Neuron (in vitro differentiated cells): ENCODE results near the gene PMIS2.
"Not testable (repeated sequence)": the region's sequence is repeated elsewhere in the genome, so short reads cannot be mapped to it uniquely, and the experiment has no call there.

Experiments used
- H2AFZ ChIP-seq: one replicate; pipeline ENCODE4 v1.6.1; 2013; ENCODE audit warnings: low read depth, mild to moderate bottlenecking, inconsistent platforms, low read length, moderate library complexity
- H3K27me3 ChIP-seq: one replicate; pipeline ENCODE4 v1.6.1; 2013; ENCODE audit warnings: low read length; ENCODE audit not compliant: insufficient read depth
- H3K36me3 ChIP-seq: one replicate; pipeline ENCODE4 v1.6.1; 2013; ENCODE audit warnings: low read length; ENCODE audit not compliant: insufficient read depth
- H3K4me1 ChIP-seq: one replicate; pipeline ENCODE4 v1.6.1; 2013; ENCODE audit warnings: low read length; ENCODE audit not compliant: insufficient read depth
- H3K4me3 ChIP-seq: 2 replicates; pipeline ENCODE4 v1.5.1; 2013; ENCODE audit warnings: mild to moderate bottlenecking, low read length, moderate library complexity
- H3K9me3 ChIP-seq: one replicate; pipeline ENCODE4 v1.6.1; 2013; ENCODE audit warnings: low read length

The PMIS2 gene

GRCh38 chr19:35587321-35587720 is 1.3 kb downstream of the PMIS2 start:
- Histone ChIP-seq H3K36me3 (no peaks in the 10 kb centered on the region), H3K27me3 (no peaks in the 10 kb centered on the region), H2AFZ (no peak overlapping the region), H3K4me1 (peaks cover 9% of the 10 kb centered on the region), H3K4me3 (no peak overlapping the region), H3K9me3 (no peaks in the 10 kb centered on the region)

- Histone ChIP-seq H3K4me3 (no peak overlapping the region), H3K36me3 (no peaks in the 10 kb centered on the region), H2AFZ (no peak overlapping the region), H3K4me1 (peaks cover 9% of the 10 kb centered on the region), H3K27me3 (no peaks in the 10 kb centered on the region), H3K9me3 (no peaks in the 10 kb centered on the region)
These were observed 4.9 kb downstream of the PMIS2 start for GRCh38 chr19:35590875-35591274.

- Histone ChIP-seq H3K9me3 (no peaks in the 10 kb centered on the region), H3K4me1 (peaks cover 6% of the 10 kb centered on the region), H2AFZ (no peak overlapping the region), H3K36me3 (no peaks in the 10 kb centered on the region), H3K4me3 (no peak overlapping the region), H3K27me3 (no peaks in the 10 kb centered on the region)
These were observed 6.3 kb downstream of the PMIS2 start for GRCh38 chr19:35592226-35592625.

- H3K36me3 ChIP-seq, H3K9me3 ChIP-seq, H2AFZ ChIP-seq, H3K27me3 ChIP-seq, H3K4me1 ChIP-seq, H3K4me3 ChIP-seq: not testable (repeated sequence)
These were observed 9.1 kb downstream of the PMIS2 start for GRCh38 chr19:35595026-35595425.

GRCh38 chr19:35595928-35596327 is 10.0 kb downstream of the PMIS2 start:
- Histone ChIP-seq H3K4me3 (no peak overlapping the region), H3K9me3 (no peaks in the 10 kb centered on the region), H3K36me3 (no peaks in the 10 kb centered on the region)

GRCh38 chr19:35596366-35596999 is 10.5 kb downstream of the PMIS2 start:
- Histone ChIP-seq H3K36me3 (no peaks in the 10 kb centered on the region), H3K9me3 (no peaks in the 10 kb centered on the region), H3K27me3 (no peaks in the 10 kb centered on the region)

More at GRCh38 chr19:35595928-35596327, 10.0 kb downstream of the PMIS2 start:
- Histone ChIP-seq H3K27me3 (no peaks in the 10 kb centered on the region), H2AFZ (peak overlapping the region; percentile 26), H3K4me1 (no peaks in the 10 kb centered on the region)

GRCh38 chr19:35601971-35602370 is 16.0 kb downstream of the PMIS2 start:
- Histone ChIP-seq H3K36me3 (no peaks in the 10 kb centered on the region), H3K4me3 (no peak overlapping the region), H2AFZ (no peak overlapping the region), H3K9me3 (no peaks in the 10 kb centered on the region), H3K4me1 (no peaks in the 10 kb centered on the region), H3K27me3 (no peaks in the 10 kb centered on the region)

More at GRCh38 chr19:35596366-35596999, 10.5 kb downstream of the PMIS2 start:
- Histone ChIP-seq H3K4me1 (no peaks in the 10 kb centered on the region), H3K4me3 (no peak overlapping the region), H2AFZ (peak overlapping the region; percentile 26)

GRCh38 chr19:35604436-35604835 is 18.5 kb downstream of the PMIS2 start:
- not testable (repeated sequence) for H3K4me1 ChIP-seq, H3K36me3 ChIP-seq, H3K27me3 ChIP-seq, H3K4me3 ChIP-seq, H2AFZ ChIP-seq, H3K9me3 ChIP-seq

GRCh38 chr19:35607170-35607569 is 21.2 kb downstream of the PMIS2 start:
- not testable (repeated sequence) for H2AFZ ChIP-seq, H3K36me3 ChIP-seq, H3K4me1 ChIP-seq, H3K4me3 ChIP-seq, H3K27me3 ChIP-seq, H3K9me3 ChIP-seq

GRCh38 chr19:35607661-35608060 is 21.7 kb downstream of the PMIS2 start:
- H3K27me3 ChIP-seq = no peaks in the 10 kb centered on the region
- no peaks in the 10 kb centered on the region for H3K36me3 ChIP-seq
- H2AFZ ChIP-seq = no peak overlapping the region
- H3K4me1 ChIP-seq = no peaks in the 10 kb centered on the region
- H3K4me3 ChIP-seq = no peak overlapping the region
- H3K9me3 ChIP-seq = peaks cover 4% of the 10 kb centered on the region

GRCh38 chr19:35608251-35608650 is 22.3 kb downstream of the PMIS2 start:
- Histone ChIP-seq H2AFZ (no peak overlapping the region), H3K27me3 (no peaks in the 10 kb centered on the region), H3K36me3 (no peaks in the 10 kb centered on the region), H3K9me3 (peaks cover 4% of the 10 kb centered on the region), H3K4me3 (no peak overlapping the region), H3K4me1 (no peaks in the 10 kb centered on the region)

- Histone ChIP-seq H3K9me3 (peaks cover 4% of the 10 kb centered on the region), H3K36me3 (peaks cover 5% of the 10 kb centered on the region), H3K27me3 (no peaks in the 10 kb centered on the region), H3K4me1 (no peaks in the 10 kb centered on the region), H2AFZ (no peak overlapping the region), H3K4me3 (no peak overlapping the region)
These were observed 23.9 kb downstream of the PMIS2 start for GRCh38 chr19:35609851-35610353.

GRCh38 chr19:35612224-35612558 is 26.2 kb downstream of the PMIS2 start:
- peaks cover 21% of the 10 kb centered on the region for H3K36me3 ChIP-seq
- H3K4me3 ChIP-seq = peak overlapping the region; percentile 95
- H3K27me3 ChIP-seq = no peaks in the 10 kb centered on the region
- peak overlapping the region; percentile 78 for H2AFZ ChIP-seq
- H3K4me1 ChIP-seq = no peaks in the 10 kb centered on the region
- H3K9me3 ChIP-seq = peaks cover 4% of the 10 kb centered on the region
